Activated T-cell treated with anti-CD3 and anti-CD28 coated beads, Interleukin-2, amount 50 U/mL, for 1 hour (primary cell): ENCODE data around the gene NACC2.

ENCODE experiments used
- DNase-seq: peaks from one replicate; pipeline ENCODE4 v3.0.0-alpha.2; 2020

Gene NACC2

GRCh38 chr9:136095070-136096058 is at the start of gene NACC2:
NACC2 (minus strand) TSS chr9:136095289; CDS start chr9:136050521, 44,768 bp downstream.
- DNase-seq: peak; percentile 49

GRCh38 chr9:136144450-136144849 is 49.4 kb upstream of the NACC2 start:
- DNase-seq: no peak

- no peak for DNase-seq
These were observed 48.3 kb upstream of the NACC2 start for GRCh38 chr9:136143215-136144001.

- DNase-seq: no peak
These were observed 47.7 kb upstream of the NACC2 start for GRCh38 chr9:136142859-136143214.

GRCh38 chr9:136142414-136142796 is 47.3 kb upstream of the NACC2 start:
- no peak for DNase-seq

- no peak for DNase-seq
These were observed 46.8 kb upstream of the NACC2 start for GRCh38 chr9:136141682-136142413.

GRCh38 chr9:136140966-136141365 is 45.9 kb upstream of the NACC2 start:
- no peak for DNase-seq

GRCh38 chr9:136140046-136140445 is 45.0 kb upstream of the NACC2 start:
- no peak for DNase-seq

GRCh38 chr9:136138566-136138965 is 43.5 kb upstream of the NACC2 start:
- peak; percentile 38 for DNase-seq

GRCh38 chr9:136137321-136138265 is 42.5 kb upstream of the NACC2 start:
- DNase-seq: no peak

GRCh38 chr9:136136127-136136925 is 41.2 kb upstream of the NACC2 start:
- no peak for DNase-seq

GRCh38 chr9:136135326-136136126 is 40.4 kb upstream of the NACC2 start:
- DNase-seq: no peak

- no peak for DNase-seq
These were observed 38.9 kb upstream of the NACC2 start for GRCh38 chr9:136133959-136134484.

GRCh38 chr9:136133191-136133958 is 38.3 kb upstream of the NACC2 start:
- no peak for DNase-seq

GRCh38 chr9:136132512-136133050 is 37.5 kb upstream of the NACC2 start:
- DNase-seq: no peak

GRCh38 chr9:136131629-136132511 is 36.8 kb upstream of the NACC2 start:
- DNase-seq: no peak

- no peak for DNase-seq
These were observed 34.1 kb upstream of the NACC2 start for GRCh38 chr9:136129176-136129575.

GRCh38 chr9:136128436-136128835 is 33.3 kb upstream of the NACC2 start:
- DNase-seq: no peak
